ENCODE results near the gene CDK17.

CDK17 gene

DNA sequence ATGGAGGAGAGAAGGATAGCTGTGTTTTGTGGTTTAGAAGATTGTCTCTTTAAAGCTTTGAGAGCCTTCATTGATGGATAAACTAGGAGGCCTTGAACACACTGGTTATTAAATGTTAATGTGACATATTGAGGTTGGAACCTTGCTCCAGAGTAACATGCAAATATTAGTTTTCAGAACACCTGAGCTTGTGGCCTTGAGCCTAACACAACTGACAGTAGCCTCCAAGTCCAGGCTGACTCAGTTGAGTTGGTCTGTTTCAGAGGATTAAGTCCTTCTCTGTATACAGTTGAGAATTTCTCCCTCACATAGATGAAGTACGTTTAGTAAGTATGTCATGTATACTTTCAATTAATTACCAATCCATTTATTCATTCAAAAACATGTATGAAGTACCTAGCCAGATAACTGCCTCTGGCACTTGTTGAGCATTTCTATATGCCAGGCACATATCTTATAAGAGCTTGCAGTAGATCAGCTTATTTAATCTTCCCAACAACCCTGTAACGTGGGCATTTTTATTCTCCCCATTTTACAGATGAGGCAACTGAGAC is 142.6 kb downstream of the CDK17 start:
- DNase-seq, result no peak

DNA sequence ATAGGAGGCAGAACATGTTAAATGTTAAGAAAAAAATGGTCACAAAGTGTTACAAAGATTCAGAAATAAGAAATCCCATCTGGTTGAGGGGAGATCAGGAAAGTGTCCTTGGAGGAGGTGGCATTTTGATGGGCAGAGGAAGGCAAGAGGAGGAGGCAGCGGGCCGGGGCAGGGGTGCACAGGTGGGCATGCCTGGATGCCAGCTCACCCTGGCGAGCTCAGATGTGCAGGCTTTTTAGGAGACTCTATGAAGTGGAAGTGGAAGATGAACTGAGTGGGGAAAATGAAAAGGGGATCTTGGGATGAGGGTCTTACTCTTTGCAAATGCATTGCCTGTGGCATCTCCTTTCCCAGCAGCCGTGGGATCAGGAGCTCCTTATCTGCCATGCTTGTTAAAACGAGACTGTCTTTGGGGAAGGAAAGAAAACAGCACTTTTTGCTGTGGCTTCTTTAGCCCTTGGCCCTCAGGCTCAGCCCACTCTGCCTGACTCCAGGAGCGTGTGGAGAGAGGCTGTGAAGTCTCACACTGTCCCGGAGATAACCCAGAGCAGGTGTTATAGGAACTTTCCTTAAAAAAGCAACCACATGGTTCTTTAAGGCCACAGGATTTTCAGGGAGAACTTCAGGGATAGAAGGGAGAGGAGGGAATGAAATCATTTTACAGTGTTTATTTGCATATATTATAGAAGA is 143.4 kb downstream of the CDK17 start:
- DNase-seq, result no peak

DNA sequence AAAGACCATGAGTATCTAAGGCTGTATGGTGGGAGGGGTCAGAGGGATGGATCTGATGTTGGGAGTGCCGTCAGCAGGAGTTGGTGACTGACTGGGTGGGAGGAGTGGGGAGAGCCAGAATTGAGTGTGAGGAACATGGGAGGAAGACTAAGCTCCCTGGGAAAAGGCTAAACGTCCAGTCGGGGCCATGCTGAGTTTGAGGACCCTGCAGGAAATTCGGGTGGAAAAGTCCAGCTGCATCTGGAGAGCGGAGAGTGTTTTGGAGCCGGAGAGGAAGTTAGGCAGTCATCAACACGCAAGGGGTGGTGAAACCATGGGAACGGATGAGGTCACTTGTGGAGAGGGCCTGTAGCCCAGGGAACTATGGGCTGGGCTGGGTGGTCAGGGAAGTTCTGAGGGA is 145.2 kb downstream of the CDK17 start:
- no peak for DNase-seq

DNA sequence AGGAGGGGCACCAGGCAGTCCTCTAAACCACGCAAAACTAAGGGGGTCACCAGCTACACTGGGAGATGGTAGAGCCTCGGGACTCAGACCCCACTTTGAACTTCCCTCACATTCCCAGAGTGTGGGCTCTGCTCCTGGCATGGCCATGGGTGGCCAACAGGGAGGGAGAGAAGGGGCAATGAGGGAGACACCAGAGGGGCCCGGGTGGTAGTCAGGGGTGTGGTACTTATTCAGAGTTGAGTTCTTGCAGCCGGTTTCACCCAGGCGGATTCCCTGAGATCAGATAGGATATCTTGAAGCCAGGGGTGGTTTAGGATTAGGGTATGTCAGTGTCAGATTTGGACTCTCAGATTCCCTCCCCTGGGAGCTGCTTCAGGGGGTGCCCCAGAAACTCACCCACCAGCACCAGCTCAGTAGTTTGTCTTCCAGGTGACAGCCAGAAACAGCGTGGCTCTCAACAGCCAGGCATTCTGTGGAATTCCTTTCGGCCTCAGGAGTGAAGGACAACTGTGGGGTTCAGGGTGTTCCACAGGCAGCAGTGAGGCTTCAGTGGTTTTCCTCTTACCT is 150.0 kb downstream of the CDK17 start:
- DNase-seq, result no peak

DNA sequence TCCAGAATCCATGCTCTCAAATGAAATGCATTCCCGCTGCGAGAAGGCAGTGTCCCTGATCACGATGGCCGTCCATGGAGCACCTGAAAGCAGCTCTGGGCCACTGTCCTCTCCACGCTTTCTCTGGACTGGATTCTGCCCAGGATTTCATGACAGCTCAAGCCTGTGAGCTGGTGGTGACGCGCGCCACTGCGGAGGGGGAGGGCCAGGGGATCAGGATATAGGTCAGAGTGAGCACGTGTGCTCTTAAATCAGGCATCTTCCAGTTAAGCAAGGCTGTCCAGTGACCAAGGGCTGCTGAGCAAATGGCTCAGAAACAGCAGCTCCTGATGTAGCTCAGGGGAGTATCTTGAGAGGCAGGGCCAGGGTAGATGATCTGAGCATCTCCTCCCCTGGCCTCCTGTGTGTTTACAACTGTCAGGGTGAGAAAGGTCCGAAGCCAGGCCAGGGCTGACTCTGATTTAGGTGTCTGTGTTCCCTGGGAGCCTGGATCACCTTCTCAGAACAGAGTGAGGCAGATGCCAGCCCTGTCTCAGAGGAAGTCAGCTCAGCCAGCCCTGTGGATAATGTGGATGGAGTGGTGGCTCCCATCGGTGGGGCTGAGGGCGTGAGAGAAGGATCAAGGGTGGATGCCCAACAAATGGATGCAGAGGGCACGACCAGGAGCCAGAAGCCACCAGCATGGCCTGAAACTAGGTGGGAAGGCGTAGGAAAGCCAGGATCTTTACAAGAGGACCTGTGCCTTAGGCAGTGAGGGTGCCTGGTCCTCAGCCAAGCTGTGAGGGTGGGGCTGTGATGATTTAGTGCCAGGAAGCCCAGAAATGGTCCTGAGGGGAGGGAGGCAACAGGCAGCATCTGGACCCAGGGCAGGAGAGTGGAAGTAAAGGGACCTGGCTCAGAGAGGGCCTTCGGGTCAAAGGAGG is 150.8 kb downstream of the CDK17 start:
- DNase-seq, result no peak

DNA sequence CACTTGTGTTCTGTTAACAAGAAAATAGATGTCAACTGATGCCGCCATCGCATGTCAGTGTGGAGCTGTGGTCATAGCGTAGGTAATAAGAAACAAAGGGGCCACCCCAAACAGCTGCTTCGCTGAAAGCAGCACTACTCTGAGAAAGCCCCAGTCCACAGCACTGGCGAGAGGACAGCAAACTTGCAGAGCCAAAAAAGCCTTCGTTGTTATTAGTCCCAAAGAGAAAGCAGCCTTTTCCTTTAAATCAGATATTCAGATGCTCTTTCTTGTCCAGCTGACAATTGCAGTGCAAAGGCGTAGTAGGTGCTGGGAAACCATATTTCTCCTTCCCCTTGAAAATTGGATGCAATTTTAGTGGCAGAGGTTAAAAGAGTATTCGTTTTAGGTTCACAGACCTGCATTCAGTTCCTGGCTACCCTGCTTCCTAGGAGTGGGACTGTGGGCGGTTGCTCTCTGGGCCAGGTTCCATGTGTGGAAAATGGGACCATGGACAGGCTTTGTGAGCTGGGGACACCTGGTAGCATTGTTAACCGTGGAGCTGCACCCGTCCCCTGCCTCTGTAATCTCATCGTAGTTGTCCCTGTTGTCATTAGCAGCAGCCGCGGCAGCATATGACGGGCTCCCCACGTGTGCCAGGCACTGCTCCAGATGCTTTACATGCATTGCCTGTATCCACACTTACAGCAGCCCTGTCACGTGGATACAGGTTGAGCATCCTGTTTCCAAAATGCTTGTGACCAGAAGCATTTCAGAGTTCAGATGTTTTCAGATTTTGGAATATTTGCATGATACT is 151.9 kb downstream of the CDK17 start:
- no peak for DNase-seq

DNA sequence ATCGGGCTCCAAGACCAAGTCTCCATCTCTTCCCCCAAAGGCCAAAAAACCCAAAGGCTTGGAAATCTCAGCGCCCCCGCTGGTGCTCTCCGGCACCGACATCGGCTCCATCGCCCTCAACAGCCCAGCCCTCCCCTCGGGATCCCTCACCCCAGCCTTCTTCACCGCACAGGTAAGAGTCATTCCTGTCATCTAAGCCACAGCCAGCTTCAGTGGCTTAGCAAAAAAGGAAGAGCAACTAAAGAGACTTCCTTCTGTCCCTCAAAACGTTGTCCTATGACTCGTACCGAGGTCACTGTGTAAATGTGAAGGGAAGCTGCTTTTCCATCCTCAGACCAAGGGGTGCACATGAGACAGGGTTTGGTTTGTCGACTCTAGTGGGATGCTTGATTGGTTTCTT is 152.7 kb downstream of the CDK17 start:
- DNase-seq, result no peak

DNA sequence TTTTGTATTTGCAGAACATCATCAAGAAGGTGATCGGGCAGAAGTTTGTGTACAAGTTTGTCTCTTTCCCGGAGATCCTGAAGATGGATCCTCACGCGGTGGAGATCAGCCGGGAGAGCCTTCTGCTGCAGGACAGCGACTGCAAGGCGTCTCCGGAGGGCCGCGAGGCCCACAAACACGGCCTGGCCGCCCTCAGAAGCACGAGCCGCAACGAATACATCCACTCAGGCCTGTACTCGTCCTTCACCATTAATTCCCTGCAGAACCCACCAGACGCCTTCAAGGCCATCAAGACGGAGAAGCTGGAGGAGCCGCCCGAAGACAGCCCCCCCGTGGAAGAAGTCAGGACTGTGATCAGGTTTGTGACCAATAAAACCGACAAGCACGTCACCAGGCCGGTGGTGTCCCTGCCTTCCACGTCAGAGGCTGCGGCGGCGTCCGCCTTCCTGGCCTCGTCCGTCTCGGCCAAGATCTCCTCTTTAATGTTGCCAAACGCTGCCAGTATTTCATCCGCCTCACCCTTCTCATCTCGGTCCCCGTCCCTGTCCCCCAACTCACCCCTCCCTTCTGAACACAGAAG is 153.2 kb downstream of the CDK17 start:
- DNase-seq, result no peak

DNA sequence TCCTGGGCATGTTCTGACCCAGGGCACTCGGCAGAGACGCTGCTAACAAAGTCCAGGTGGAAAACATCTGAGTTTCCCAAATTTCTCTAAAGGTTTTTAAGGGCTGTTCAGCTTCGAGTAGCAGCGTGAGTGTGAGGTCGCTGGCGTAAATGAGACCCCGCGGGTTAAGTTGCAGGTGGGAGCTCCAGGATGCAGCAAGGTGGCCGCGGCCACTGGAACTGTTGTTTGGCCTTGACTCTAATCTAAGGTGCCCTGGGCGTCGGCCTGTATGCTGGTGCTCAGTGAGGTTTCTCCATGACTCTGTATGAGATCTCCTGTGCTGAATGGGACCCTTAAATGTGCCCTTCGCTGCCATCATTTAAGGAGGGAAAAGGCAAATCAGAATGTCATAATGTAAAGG is 155.4 kb downstream of the CDK17 start:
- no peak for DNase-seq

DNA sequence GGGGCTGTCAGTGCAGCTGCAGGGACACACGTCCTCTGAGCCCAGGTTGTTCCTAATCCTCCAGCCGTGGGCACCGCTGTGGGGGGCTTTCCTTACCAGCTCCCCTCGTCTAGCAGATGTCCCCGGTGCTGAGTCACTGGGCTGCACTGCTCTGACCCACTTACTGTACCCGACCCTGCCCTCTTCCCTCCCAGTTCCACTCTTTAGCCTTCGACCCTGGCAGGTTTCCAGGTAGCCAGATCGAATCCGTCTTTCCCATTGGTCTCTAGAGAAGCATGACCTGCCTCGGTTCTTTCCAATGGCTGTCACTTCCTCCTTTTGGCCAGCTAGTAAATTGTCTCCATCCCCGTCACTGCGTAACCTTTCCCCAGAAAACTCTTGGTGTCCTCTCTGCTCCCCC is 157.6 kb downstream of the CDK17 start:
- no peak for DNase-seq

DNA sequence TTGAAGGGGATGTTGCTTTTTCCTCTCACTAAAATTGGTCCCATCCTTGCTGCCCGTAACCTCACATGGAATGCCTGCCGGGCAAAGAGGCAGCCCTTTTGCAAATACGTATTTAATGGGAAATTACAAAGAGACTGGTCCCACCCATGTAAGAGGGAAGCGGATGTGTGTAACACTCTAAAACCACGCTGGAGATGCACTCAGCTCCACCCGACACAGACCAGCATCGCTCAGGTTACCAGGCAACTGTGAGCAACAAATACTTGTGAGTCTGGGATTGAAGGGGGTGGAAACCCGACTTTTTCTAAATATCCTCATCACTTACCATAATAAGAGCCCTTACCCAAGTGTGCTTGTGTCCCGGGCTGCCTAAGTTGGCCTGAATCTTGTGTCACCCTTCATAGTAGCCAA is 158.4 kb downstream of the CDK17 start:
- peak; percentile 65 for DNase-seq

DNA sequence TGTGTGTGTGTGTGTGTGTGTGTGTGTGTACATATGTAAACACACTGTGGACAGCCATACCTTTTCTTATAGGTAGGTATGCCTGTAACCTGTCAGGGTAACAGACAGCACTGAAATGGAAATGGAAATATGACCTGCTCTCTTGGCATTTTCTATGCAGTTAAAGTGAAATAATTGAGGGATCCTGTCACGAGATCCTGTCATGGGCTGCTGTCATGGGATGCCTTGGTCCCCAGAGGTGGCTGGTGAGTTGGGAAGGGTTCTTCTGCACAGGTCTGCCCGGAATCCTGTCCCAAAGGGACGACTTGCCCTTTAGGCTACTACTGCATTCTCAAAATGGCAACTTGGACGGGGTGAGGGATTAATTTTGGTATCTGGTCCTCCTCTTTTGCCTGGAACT is 158.8 kb downstream of the CDK17 start:
- no peak for DNase-seq

DNA sequence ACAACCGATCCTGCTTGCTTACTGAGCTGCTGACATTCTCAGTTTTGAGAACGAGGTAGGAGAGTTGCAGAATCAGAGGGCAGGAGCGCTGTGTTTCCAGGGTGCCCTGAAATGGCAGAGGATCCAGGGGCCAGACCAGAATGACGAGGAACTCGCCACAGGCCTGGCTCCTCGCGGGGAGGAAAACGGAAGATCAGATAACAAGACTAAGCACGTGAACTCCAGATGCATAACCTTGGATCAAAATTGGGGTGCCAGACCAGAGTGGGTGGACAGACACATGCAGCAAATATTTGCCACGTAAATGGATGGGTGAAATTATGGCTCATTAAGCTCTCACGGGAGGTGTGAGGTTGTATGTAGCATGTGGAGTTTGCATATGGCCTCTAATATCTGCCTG is 159.6 kb downstream of the CDK17 start:
- no peak for DNase-seq

DNA sequence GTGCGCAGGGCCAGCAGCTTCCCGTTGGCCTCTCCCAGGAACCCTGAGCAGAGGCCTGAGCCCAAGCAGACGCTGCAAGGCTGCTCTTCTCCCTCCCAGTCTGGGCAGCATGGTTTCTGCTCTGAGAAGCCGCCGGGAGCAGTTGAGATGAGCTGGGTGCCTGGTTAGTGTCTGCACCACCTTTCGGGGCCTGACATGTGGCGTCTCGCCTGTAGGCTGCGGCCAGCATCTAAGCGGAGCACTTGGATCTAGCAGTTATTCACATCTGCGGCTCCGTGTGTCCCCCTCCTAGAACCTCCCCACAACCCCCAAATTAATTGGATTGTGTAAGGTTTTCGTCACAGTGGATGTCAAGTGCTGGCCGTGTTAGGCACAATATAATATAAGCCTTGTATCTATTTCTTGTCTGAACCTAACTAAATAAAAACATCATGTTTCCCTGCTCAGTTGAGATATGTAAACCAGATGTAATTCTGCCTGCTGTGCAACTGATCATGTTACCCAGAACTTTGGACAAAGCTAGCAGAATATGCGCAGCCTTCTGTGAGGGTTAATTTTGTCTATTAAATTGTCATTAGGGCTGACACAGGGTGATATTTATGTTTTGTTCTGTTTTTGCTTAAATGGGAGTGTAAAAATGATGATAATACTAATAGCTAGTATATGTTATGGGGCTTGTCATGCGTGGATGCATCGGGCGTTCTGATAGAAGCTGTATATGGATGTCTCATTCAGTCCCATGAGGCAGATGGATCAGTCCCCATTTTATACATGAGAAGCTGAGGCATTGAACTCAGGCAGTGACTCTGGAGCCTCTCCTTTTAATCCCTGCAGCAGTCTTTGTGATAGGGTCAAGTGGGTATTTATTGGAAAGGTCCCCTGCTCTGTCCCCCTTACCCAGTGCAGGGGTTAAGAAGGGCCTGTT is 160.3 kb downstream of the CDK17 start:
- no peak for DNase-seq

DNA sequence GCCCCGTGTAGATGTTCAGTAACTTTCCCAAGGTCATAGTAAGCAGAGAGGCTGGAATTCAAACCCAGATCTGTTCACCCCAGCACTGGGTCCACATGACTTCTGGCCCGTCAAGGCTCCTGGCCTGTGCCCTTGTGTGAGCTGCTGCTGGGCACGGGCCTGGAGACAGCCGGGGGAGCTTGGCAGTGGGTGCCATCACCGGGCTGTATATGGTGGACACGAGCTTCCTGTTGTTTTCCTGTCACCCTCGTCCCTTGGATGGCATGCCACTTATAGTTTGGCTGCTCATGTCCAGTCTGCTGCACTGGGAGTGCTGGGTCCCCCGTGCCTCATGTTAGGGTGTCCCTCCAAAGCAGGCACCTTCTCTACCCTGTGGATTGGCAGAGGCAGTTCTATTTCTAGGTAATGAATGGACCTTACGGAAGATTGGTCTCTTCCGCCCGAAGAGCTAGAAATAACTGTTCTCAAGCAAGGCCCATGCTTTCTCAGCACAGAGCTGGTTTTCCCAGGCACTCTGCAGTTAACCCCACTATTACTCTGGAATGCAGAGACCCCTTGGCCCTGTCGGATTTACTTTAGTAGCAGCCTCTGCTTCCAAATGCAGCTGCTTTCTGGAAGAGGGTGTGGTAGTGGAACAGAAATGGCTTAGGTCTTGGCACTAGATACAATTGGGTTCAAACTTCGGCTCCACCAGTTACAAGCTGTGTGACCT is 161.7 kb downstream of the CDK17 start:
- no peak for DNase-seq

DNA sequence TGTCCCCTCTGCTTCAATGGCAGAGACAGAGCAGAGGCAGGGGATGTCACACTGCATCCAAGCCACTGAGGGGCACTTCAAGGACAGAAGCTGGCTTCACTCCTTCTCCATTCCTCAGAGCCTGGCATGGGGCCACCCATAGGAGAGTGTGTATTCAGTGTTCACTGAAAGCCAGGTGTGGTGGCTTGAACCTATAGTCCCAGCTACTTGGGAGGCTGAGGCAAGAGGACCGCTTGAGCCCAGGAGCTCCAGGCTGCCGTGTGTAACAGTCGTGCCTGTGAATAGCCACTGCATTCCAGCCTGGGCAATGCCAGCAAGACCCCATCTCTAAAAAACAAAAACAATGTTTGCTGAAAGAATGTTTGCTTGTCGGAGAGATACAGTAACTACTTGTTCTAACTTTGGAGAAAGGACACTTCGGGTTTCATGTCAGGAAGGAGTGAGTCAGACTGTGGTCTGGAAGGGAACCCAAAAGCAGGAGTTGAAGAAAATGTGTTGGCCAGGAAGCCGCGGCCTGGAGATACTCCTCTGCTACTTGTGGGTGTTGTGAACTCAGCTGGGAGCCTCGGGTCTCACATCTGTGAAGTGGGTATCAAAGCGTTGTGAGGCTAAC is 162.7 kb downstream of the CDK17 start:
- peak; percentile 74 for DNase-seq

DNA sequence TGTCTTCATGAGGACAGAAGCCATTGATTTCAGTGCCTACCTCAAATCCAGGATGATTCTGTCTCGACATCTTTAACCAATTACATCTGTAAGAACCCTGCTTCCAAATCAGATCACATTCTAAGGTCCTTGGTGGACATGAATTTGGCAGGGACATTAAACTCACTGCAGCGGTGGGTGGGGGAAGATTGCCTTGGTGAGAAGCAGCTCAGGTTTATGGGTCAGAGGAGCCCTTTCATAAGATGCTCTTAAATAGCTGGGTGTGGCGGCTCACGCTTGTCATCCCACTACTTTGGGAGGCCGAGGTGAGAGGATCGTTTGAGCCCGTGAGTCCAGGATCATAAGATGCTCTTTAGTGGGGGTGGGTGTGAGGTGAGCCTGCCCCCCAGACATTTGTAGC is 163.2 kb downstream of the CDK17 start:
- no peak for DNase-seq

DNA sequence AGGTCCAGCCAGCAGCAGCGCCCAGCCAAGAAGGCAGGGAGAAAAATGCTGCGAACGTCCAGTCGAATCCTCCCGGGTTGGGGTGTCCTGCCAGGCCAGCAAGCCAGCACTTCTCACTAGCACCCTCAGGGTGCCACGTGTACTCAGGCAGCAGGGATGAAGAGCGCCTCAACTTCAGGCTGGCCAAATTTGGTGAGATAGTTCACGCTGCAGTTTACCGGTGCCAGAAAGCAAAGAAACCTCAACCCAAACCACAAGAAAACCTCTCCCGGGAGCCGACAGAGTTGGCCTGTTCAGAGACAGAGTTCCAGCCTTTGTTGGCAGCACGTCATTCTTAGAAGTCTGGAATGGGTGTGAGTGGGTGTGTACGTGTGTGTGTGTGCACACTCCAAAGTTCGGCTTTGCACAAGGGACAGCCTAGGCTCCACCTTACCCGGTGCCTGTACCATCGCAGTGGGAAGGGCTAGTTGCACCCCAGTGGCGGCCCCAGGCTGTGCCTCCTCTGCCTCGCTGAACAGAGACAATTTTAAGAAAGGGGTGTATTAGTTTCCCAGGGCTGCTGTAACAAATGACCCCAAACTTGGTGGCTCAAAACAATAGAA is 163.9 kb downstream of the CDK17 start:
- DNase-seq, result peak; percentile 49

DNA sequence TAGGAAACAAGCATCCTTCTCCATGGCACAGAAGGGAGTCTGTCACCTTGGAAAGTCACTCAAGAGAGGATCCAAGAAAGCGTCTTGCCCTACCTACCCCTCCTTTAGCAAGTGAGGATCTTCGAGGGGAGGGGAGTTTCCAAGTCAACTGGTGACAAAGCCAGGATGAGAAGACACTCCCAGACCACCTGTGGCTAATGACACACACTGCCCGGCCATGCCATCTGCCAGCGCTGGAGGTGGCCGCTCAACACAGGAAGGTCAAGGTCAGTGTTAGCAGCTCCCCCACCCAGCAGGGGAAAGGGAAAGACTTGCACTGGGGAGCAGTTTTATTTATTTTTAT is 164.8 kb downstream of the CDK17 start:
- DNase-seq, result no peak

Measured in CD4-positive, alpha-beta T cell treated with Interleukin-17A for 4 hours (primary cell).